ENCODE measurements around the gene KSR1.
"Not testable (repeated sequence)": the region's sequence is repeated elsewhere in the genome, so short reads cannot be mapped to it uniquely, and the experiment has no call there.

The KSR1 gene

GRCh38 chr17:27427166-27427862, 28.9 kb upstream of the KSR1 start:
- DNase-seq = not testable (repeated sequence)

- no peak for DNase-seq
Observed at GRCh38 chr17:27428781-27429505, 27.3 kb upstream of the KSR1 start.

- no peak for DNase-seq
Observed at GRCh38 chr17:27429666-27430382, 26.4 kb upstream of the KSR1 start.

GRCh38 chr17:27430383-27430840, 25.8 kb upstream of the KSR1 start:
- DNase-seq = no peak

- no peak for DNase-seq
Observed at GRCh38 chr17:27430882-27431491, 25.3 kb upstream of the KSR1 start.

- DNase-seq = no peak
Observed at GRCh38 chr17:27433521-27433920, 22.7 kb upstream of the KSR1 start.

- DNase-seq = not testable (repeated sequence)
Observed at GRCh38 chr17:27435431-27436070, 20.7 kb upstream of the KSR1 start.

GRCh38 chr17:27438348-27438998, 17.8 kb upstream of the KSR1 start:
- DNase-seq = no peak

- no peak for DNase-seq
Observed at GRCh38 chr17:27439342-27439741, 16.9 kb upstream of the KSR1 start.

GRCh38 chr17:27442702-27443101, 13.5 kb upstream of the KSR1 start:
- no peak for DNase-seq

GRCh38 chr17:27443491-27443890, 12.8 kb upstream of the KSR1 start:
- no peak for DNase-seq

- DNase-seq = no peak
Observed at GRCh38 chr17:27445971-27446370, 10.3 kb upstream of the KSR1 start.

- DNase-seq = no peak
Observed at GRCh38 chr17:27446569-27447301, 9.5 kb upstream of the KSR1 start.

GRCh38 chr17:27448534-27448933, 7.7 kb upstream of the KSR1 start:
- DNase-seq = not testable (repeated sequence)

- DNase-seq = no peak
Observed at GRCh38 chr17:27449541-27449940, 6.7 kb upstream of the KSR1 start.

GRCh38 chr17:27449988-27450387, 6.3 kb upstream of the KSR1 start:
- DNase-seq = no peak

- no peak for DNase-seq
Observed at GRCh38 chr17:27450416-27450815, 5.8 kb upstream of the KSR1 start.

GRCh38 chr17:27451906-27452305, 4.3 kb upstream of the KSR1 start:
- DNase-seq = no peak

GRCh38 chr17:27452828-27453227, 3.4 kb upstream of the KSR1 start:
- no peak for DNase-seq

GRCh38 chr17:27453471-27453870, 2.8 kb upstream of the KSR1 start:
- DNase-seq = no peak

GRCh38 chr17:27454089-27454488, 2.2 kb upstream of the KSR1 start:
- DNase-seq = no peak
